NCI-H524 treated with DMSO at 0.1 percent for 48 hours (cell line): ENCODE results near the gene MFSD6.
"Not testable (repeated sequence)": the region's sequence is repeated elsewhere in the genome, so short reads cannot be mapped to it uniquely, and the experiment has no call there.

Source experiments
- DNase-seq: peaks from one replicate; lab custom pipeline; 2025; lab: John Stamatoyannopoulos, UW

MFSD6 gene

DNA sequence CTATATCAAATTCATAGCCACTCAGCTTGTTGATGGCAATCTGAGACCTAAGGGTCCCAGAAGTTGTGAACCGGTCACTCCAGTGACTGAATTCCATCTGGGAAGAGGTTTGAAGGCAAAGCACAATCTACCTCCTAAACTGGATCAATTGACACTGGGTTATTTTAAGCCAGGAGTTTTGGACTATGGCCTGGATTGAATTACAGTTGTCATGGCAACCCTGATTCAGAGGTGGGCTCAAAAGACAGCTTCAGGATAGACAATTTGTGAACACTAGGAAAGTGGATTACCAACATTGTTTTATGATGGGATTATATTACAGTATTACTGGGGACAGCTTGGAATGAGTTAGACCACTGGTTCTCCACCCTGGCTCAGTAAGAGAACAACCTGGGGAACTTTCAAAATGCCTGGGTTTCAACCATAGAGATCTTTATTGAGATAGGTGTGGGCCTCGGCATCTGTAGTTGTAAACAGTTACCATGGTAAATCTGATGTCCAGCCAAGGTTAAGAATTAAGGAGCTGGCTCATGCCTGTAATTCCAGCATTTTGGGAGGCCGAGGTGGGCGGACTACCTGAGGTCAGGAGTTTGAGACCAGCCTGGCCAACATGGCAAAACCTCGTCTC is 58.8 kb downstream of the MFSD6 start:
- peak; percentile 80 for DNase-seq

DNA sequence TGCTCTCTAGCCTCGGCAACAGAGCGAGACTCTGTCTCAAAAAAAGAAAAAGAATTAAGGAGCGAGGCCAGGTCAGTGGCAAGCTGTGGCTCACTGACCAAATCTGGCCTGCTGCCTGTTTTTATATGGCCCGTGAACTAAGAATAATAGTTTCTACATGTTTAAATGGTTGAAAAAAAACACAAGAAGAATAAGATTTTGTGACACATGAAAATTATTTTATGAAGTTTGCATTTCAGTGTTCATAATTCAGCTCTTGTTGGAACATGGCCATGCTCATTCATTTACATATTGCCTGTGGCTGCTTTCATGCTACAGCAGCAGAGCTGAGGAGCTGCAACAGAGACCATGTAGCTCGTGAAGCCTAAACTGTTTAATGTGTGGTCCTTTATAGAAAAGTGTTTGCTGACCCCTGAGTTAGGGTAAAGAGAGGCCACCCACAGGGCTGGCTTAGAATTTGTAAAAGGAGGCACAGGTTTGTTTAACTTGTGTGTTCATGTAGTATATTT is 59.5 kb downstream of the MFSD6 start:
- no peak for DNase-seq

DNA sequence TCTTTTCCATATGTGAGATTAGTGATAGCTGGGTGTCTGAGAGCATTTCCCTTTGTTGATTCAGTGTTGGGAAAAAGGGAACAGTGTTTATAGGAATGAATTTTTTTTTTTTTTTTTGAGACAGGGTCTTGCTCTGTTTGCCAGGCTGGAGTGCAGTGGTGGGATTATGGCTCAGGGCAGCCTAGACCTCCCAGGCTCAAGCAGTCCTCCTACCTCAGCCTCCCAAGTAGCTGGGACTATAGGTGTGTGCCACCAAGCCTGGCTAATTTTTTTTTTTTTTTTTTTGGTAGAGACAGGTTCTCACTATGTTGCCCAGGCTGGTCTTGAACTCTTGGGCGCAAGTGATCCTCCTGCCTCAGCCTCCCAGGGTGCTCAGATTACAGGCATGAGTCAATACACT is 60.2 kb downstream of the MFSD6 start:
- DNase-seq = not testable (repeated sequence)

DNA sequence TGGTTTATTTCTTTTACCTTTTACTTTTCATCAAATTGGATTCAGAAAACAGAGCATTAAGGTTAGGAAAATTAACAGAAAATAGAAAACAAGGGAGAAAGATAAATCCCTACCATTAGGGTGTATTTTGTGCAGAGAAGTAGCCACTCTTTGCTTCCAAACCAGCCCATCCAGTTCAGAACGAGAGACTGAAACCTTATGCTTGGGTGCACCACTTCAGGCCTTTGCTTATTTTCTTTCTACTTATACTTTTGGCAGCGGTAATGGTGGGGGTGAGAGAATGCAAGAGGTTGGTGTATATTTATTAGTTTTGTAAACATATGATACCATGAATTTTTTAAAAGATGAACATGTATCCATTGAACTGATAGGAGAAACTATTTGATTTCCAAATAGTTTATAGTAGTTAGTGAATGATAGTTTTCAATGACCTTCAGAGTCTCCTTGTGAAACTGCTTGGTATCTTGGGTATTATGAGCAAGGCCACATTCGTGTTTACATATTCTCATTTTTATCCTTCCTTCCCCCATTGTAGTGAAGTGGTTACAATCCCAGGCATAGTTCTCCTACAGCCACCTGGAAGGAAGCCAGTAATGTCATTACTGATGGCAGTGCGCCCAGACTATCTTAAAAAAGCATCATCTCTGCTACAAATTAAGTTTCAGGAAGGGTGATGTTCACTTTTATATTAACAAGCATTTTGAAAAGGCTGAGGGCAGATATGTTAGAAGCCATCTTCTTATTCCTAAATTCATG is 60.8 kb downstream of the MFSD6 start:
- DNase-seq = peak; percentile 79

DNA sequence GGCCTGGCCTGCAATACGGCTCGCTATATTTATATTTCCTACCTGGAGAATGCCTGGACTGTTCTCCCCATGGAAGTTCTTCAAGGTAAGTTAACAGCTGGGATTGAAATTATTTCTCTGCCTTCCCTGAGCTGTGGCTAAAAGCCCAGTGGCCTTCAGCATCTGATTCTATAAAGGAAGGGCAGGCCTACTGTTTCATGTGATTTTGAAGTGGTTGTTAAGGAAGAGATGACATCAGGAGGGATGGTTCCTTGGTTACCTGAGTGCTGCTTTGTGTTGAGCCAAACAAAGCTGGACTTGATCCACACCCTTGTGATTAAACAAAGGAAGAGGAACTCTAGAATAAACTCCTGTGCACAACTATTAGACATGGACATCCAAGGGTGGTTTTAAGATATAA is 61.6 kb downstream of the MFSD6 start:
- DNase-seq = peak; percentile 70

DNA sequence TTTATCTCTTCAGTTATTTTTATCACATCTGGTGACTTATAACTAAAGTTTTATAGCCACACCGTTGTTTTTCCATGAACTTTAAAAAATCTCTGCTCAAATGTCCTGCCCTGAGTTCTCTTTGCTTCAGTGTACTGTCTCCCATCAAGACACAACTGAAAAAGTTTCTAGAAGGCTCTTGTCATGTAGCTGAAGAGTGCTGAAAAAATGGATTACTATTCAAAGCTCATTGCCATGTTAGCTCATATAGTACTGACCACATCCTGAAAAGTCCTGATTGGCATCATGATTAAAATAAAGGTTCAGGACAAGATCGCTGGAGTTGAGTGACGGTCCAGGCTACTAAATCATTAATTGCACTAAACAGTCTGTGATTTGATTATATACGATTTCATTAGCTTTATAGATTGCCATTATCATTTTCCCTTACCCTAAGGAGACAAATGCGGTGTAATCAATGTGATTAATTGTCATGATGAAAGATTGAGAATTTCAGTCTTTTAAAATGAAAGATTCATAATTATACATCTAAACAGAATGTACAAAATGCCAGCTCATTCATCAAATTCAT is 62.2 kb downstream of the MFSD6 start:
- no peak for DNase-seq

DNA sequence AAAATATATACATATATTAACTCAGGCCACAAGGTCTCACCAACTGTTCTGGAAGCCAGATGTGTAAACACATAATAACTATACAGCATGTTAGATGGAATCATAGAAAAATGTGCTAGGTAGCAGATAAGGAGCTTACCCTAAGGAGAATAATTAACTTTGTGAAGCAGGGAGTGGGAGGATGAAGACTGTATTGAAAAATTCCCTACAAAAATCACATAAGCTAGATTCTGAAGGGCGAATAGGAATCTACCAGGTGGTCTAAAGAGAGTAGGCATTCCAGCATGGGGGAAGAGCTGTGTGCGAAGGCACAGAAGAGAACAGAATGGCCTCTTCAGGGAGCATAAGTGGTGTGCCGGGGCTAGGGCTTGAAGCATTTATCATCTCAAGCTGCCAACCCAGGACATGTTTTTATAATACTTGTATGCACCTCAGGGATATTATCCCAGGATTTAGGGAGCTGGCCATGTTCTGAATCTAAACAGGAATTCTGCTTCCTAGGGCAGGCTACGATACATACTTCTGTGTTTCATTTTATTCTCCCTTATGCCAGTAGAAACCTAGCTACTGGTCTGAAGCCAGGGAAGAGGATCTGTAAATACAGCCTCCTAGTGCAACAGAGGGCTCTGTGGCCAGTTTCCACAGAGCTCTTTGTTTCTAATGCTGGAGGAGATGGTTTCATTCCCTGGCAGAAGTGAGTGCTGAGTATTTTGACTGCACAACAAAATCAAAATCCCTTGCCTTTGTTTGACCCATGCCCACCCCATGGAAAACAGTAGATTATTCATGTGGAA is 69.7 kb downstream of the MFSD6 start:
- peak; percentile 48 for DNase-seq

DNA sequence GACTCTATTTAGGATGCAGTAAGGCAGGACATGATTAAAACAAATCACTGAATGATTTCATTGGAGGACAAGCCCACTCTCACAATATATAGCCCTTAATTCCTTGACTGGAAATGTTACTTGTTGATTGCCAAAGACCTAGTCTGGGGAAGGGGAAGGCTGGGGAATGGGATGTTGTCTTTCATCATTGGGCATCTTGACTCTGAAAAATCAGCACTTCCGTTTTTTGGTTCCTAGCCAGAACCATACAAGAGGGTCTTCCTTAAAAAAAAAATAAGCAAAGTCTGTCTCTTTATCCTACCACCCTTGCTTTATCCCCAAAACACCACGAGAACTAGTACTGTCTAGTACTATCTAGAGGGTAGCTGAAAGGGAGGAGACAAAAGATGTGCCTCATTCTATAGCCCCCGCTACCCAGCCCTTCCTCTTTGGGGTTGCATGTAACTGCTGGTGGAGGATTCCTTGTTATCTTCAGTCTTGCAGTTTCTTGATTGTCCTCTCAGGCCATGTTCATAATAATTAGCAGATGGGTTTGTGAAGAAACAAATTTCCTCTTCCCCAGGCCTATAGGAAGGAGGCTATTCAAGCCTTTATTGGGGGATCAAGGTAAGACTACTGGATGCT is 70.5 kb downstream of the MFSD6 start:
- no peak for DNase-seq

DNA sequence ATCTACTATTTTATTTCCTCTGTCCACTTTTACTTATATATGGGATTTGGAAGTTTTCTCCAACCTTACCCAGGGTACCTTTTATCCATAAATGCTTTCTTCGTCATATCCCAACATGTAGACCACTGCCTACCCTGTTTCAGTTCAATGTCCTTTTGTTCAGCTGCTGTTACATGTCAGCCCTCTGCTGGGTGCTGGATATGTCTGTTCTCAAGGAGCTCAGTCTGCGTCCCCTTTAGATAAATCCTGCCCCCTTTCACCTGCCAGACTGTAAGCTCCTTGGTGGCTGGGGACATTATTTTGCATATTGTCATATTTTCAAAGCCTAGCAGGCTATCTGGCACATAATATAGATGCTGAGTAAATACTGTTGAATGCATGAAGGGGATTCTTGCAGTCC is 73.2 kb downstream of the MFSD6 start:
- no peak for DNase-seq

DNA sequence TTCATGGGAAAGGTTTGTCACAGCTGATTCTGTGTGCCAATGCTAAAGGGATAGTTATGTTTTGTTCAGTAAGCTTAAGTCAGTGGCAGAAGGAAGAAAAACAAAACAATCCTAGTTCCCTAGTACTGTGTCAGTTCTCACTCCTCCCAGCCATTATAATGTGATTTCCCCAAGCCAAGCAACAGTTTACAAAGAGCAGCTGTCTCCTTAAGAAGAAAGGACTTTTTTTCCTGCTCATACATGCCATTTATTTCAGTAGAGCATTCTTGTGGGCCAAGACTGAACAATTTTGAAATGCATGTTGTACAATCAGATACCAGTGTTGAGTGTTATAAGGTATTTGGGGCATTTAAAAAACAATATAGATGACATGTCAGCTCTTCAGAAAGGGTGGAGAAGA is 74.3 kb downstream of the MFSD6 start:
- DNase-seq = no peak

DNA sequence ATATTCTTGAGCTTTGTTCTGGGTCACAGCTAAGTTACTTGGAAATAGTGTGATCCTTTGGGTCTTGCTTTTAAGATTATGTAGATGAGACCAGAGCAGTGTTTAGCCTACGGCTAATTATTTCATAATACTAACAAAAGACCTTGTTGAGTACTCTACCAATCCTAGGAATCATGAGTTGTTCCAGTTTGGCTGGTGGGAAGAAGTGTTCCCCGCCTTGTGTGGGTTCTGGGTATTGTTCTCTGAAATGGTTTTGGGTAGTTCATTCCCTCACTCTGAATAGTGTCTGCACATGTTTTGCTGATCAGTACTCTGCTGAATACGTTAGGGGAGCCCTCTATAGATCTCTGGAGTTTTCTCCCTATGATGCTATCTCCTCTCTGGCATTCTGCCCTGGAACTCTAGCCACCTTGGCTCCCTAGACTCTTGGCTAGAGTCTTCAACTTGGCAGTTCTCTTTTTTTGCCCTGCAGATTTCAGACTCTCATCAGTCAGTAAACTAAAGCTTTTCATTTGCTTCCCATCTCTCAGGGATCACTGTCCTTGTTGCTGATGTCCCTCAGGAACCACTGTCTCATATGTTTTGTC is 78.0 kb downstream of the MFSD6 start:
- no peak for DNase-seq

DNA sequence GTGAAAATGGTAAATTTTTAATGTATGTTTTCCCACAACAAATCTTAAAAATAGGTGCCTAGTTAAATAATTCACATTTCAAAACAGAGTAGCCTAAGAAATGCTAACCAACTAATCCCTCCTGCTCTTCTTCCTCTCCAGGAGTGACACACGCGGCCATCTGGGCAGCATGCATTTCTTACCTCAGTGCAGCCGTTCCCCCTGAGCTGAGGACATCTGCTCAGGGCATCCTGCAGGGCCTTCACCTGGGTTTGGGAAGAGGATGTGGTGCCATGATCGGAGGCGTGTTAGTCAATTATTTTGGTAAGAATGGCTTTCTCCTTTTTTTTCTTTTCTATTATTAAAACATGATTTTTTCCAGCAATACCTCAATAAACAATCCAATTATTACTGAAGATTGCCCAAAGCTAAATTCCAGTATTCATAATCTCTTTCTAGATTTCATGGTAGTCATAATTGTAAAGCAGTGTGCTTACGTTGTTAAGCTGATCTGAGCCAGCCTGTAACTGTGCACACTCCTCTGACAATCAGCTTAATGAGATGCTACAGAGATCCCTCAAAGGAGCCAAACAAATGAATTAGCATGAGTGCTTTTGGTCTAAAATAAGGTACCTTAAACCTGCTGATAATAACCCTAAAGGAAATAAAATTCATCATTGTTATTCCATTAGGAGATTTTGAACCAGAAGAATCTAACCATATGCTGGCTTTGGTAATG is 80.5 kb downstream of the MFSD6 start:
- peak; percentile 71 for DNase-seq

DNA sequence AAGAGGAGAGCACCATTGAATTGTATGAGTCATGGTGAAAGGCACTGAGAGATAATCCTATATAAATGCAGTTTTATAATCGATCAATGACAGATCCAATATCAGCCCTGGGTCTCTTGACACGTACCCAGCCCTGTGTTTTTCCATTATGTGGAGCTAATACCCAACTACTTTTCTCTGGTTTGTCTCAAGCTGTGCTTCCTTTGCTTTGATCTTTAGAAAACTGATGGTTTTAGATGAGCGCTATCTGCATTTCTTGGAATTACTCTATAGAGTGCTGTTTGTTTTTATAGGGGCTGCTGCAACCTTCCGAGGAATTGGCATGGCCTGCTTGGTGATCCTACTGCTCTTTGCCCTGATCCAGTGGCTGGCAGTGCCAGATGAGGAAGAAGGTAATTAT is 81.3 kb downstream of the MFSD6 start:
- no peak for DNase-seq

DNA sequence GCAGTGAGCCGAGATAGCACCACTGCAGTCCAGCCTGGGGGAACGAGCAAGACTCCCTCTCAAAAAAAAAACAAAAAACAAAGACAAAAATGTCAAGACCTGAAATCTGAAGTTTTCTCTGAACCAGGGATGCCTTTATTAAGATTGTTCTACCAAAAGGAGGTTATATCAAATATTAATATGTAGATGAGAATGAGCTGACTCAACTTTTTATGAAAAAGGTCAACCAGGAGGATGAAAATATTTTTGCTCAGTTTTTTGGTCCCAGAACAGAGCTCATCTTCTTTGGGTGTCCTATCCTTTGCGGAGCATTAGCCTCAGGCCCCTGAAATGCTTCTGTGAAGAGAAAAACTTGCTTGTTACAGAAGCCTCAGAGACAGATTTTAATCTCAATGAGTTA is 82.3 kb downstream of the MFSD6 start:
- DNase-seq = no peak

DNA sequence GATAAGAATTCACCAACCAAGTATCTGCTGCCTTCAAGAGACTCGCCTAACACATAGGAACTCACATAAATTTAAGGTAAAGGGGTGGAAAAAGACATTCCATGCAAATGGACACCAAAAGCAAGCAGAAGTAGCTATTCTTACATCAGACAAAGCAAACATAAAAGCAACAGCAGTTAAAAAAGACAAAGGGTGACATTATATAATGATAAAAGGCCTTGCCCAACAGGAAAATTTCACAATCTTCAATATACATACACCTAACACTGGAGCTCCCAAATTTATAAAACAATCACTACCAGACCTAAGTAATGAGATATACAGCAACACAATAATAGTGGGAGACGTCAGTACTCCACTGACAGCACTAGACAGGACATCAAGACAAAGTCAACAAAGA is 84.9 kb downstream of the MFSD6 start:
- DNase-seq = no peak

DNA sequence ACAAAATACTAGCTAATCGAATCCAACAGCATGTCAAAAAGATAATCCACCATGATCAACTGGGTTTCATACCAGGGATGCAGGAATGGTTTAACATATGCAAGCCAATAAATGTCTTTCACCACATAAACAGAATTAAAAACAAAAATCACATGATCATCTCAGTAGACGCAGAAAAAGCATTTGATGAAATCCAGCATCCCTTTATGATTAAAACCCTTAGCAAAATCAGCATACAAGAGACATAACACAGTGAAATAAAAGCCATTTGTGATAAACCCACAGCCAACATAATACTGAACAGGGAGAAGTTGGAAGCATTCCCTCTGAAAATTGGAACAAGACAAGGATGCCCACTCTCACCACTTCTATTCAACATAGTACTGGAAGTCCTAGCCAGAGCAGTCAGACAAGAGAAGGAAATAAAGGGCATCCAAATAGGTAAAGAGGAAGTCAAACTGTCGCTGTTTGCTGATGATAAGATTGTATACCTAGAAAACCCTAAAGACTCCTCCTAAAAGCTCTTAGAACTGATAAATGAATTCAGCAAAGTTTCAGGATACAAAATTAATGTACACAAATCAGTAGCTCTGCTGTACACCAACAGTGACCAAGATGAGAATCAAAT is 86.6 kb downstream of the MFSD6 start:
- not testable (repeated sequence) for DNase-seq

DNA sequence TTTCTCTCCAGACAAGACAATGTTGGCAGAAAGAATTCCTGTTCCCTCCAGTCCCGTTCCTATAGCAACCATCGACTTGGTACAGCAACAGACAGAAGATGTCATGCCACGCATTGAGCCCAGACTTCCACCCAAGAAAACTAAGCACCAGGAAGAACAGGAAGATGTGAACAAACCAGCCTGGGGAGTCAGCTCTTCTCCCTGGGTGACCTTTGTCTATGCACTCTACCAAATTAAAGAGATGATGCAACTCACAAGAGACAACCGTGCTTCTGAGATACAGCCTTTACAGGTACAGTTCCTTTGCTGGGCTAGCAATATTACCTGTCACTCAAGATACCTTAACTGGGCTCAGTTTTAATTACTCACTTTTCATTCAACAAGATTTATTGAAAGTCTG is 89.3 kb downstream of the MFSD6 start:
- DNase-seq = no peak

DNA sequence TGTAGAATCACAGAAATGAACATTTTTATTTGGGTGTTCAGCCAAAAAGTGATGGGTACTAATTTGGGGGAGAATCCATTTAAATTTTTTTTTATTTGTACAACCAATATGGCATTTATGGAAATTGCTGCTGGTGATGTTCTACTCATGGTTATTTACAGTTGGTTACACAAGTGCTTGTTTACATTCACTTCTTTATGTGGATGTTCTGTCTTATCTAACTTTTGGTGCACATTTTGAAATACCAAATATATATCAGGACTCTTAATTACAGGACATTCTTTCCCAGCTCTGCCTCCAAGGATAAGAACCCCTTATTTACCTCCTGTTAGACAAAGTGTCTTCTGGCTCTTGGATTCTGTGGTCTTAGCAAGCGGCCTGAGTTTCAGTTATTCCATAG is 91.1 kb downstream of the MFSD6 start:
- DNase-seq = no peak

DNA sequence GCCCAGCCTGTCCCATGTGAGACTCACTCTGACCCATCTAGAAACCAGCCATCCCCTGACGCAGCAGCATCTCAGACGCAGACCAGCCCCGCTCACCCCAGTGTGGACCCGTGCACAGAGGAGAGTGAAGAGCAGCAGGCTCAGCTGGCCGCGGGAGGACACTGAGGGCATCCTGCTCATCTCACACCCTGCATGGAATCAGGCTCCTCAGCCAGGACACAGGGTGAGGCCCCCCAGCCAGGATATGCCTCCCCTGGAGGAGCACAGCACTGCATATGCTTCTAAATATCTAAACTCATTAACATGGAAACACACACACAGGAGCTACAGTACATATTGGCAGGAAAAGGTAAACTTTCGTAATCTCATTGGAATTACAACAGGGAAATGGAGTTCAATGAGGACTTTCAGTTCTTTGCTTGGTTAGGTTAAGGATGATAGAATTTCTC is 91.9 kb downstream of the MFSD6 start:
- DNase-seq = no peak

DNA sequence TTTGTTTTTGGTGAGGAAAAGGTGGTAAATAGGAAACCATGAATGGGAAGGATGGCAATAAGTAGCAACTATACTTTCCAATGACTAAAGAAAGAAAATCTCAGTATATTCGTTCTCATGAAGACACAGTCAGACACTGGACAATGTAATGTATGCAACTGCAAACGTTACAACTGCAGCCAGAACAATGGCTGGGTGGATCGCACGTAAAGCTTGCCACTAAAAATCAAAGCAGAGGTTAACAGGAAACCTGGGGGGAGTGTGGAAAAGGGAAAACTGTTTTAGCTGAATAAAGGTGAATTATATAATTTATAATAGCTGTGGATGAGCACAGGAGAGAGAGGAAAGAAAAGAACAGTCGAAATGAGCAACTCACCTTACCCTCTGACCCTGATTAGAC is 93.1 kb downstream of the MFSD6 start:
- DNase-seq = no peak
